ENCODE results near the gene C1QL4.

Gene C1QL4

GRCh38 chr12:49347311-49348193 is 10.6 kb upstream of the C1QL4 start:
- peak; percentile 69 for DNase-seq (ENCODE audit: low read depth)

GRCh38 chr12:49346659-49347310 is 9.8 kb upstream of the C1QL4 start, which contains the start of gene DNAJC22:
TSS of gene DNAJC22 (plus strand) at chr12:49346888. CDS start at chr12:49348873, 1,985 bp downstream.
- DNase-seq (ENCODE audit: low read depth): no peak

GRCh38 chr12:49345825-49346658 is 9.1 kb upstream of the C1QL4 start:
- DNase-seq (ENCODE audit: low read depth): no peak

GRCh38 chr12:49345051-49345824 is 8.2 kb upstream of the C1QL4 start:
- DNase-seq (ENCODE audit: low read depth): no peak

- no peak for DNase-seq (ENCODE audit: low read depth)
Measured at GRCh38 chr12:49344486-49345050, 7.6 kb upstream of the C1QL4 start.

- DNase-seq (ENCODE audit: low read depth): no peak
Measured at GRCh38 chr12:49342914-49343731, 6.1 kb upstream of the C1QL4 start.

GRCh38 chr12:49342066-49342913 is 5.3 kb upstream of the C1QL4 start:
- DNase-seq (ENCODE audit: low read depth): peak; percentile 53

GRCh38 chr12:49341777-49342065 is 4.7 kb upstream of the C1QL4 start:
- no peak for DNase-seq (ENCODE audit: low read depth)

GRCh38 chr12:49340971-49341776 is 4.2 kb upstream of the C1QL4 start:
- DNase-seq (ENCODE audit: low read depth): no peak

- DNase-seq (ENCODE audit: low read depth): no peak
Measured at GRCh38 chr12:49340095-49340870, 3.3 kb upstream of the C1QL4 start.

GRCh38 chr12:49339464-49339861 is 2.5 kb upstream of the C1QL4 start:
- DNase-seq (ENCODE audit: low read depth): no peak

- no peak for DNase-seq (ENCODE audit: low read depth)
Measured at GRCh38 chr12:49338830-49339463, 2.0 kb upstream of the C1QL4 start.

GRCh38 chr12:49335955-49336644 is 888 bp downstream of the C1QL4 start:
- DNase-seq (ENCODE audit: low read depth): no peak

GRCh38 chr12:49335118-49335954 is 1.7 kb downstream of the C1QL4 start:
- DNase-seq (ENCODE audit: low read depth): no peak

GRCh38 chr12:49334681-49335080 is 2.3 kb downstream of the C1QL4 start:
- no peak for DNase-seq (ENCODE audit: low read depth)

GRCh38 chr12:49334226-49334625 is 2.8 kb downstream of the C1QL4 start:
- DNase-seq (ENCODE audit: low read depth): no peak

All from T follicular helper cell (primary cell).